NCI-H2227 treated with DMSO at 0.1 percent for 48 hours (cell line): ENCODE results near the gene IL1F10.
"Not testable (repeated sequence)": the region's sequence is repeated elsewhere in the genome, so short reads cannot be mapped to it uniquely, and the experiment has no call there.

Experiments used
- DNase-seq: peaks from one replicate; lab custom pipeline; 2025; lab: John Stamatoyannopoulos, UW

Gene IL1F10

GRCh38 chr2:113081488-113082210 lies 13.9 kb downstream of the IL1F10 start:
- no peak for DNase-seq

DNA sequence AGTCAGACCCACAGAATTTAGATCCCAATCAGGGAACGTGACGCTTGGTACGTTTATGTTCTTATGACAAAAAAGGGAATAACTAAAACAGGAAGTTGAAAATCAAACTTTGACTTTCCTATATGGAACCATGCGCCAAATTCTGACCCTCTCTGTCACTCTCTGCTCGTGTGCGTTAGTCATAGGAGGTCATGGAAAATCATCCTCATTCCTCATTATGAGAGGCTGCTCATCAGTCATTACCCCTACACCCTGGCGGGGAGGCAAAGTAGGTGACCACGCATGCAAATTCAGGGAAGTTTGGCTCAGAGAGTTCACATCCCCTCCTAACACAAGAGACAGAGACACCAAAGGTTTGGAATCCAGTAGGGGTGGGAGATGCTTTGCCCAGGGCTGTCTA lies 15.5 kb downstream of the IL1F10 start:
- DNase-seq, result no peak

DNA sequence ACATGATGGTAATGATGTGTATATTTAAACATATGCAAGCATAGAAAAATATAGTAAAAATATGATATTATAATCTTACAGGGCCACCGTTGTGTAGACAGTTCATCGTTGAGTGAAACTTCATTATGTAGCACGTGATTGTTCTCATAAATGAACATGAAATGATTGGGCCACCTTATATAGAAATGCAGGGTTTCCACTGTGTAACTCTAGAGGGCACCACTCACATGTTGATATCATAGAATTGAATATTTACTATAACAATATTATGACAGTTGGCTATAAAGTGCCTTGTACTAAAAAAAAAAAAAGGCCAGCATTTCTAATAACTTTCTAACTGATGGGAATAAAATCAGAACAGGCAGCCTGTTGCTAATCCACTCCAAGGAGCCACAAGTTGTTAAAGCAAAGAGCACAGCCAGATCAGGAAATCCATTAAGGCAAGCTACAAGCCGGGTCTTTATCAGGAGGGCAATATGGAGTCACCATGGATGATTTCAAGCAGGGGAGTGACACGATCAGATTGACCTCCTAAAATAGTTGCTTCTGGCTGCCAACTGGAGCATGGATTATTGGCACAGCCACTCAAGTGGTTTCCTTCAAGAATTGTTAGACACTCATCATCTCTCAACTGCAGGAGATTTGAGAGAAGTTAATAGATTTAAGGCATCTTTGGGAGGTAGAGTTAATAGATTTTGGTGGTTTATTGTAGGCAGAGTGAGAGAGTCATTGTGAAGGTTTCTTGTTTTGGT lies 16.7 kb downstream of the IL1F10 start:
- DNase-seq, result no peak

- no peak for DNase-seq
Measured at GRCh38 chr2:113085542-113085941, 17.8 kb downstream of the IL1F10 start.

GRCh38 chr2:113088213-113088992 lies 20.6 kb downstream of the IL1F10 start:
- DNase-seq, result no peak

DNA sequence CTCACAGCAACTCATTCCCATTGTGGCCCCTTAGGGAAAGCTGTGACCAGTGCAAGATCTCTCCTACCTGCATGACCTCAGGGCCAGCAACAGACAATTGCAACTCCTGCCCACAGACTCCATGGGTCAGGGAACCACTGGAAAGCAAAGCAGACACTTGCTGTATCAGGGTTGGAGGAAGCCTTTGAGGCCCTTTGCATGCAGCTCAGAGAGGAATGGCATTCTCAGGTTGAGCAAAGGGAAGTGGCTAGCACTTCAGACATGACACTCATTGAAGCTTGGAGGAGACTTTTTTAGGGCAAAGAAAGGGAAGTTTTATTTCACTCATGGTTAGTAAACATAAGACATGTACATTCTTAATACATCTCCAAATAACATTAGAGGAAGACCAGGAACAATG lies 22.1 kb downstream of the IL1F10 start:
- DNase-seq, result no peak

DNA sequence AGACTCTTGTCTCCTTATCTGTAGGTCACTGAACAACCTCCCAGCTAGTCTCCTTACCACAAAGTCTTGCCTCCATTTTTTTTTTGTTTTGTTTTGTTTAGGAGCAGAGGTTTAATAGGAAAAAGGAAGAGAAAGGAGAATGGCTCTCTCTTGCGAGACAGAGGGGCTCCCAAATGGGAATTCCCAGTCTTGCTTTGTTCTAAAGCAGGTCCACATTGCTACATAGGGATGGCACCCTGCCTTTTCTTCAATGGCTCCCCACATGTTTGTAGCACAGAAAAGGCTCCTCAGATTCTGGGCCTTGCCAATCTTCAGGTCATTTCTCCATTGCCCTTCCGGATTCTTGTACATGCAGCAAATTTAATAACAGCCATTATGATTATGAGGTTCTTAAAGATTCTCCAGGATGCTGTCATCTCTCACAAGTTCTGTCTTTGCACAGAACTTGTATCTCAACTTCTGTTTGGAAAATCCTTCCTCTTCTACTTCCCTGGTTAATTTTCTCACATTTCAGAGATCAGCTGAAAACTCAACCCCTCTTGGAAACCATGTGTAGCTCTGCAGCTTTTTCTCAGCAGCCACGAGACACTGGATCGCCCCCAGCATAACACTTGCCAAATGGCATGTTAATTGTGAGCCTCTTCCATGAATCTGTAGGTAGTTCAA lies 23.6 kb downstream of the IL1F10 start:
- DNase-seq, result no peak

DNA sequence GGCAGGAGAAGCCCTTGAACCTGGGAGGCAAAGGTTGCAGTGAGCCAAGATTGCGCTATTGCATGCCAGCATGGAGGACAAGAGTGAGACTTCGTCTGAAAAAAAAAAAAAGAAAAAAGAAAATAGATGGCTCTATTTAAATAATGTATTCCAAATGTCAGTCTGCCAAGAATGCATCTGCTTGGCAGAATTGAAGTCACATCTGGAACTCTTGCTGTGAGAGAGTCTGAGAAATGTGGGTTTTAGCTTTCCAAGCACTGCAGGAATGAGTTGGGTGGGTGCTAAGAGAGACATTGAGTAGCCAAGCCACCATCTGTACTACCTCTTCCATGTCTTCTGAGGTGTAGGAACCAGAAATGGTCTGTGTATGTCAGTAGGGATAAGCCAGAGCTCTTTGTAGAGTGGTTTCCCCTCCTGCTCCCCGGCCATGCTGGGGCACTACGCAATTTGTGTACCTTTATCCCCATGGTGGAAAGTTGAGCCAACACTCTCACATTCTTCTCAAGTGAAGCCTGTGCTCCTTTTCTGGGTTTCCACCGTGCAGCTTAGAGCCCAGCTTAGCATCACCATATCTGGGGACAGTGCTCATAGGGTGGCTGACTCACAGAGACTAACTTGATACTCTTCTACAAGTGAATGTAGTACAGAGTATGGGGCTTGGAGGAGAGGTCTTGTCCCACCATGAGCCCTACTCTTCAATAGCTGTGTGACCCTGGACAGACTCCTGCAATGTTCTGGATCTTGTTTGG lies 25.3 kb downstream of the IL1F10 start:
- no peak for DNase-seq

GRCh38 chr2:113093613-113093977 lies 25.8 kb downstream of the IL1F10 start:
- DNase-seq, result no peak

GRCh38 chr2:113096306-113096705 lies 28.5 kb downstream of the IL1F10 start:
- DNase-seq, result not testable (repeated sequence)

DNA sequence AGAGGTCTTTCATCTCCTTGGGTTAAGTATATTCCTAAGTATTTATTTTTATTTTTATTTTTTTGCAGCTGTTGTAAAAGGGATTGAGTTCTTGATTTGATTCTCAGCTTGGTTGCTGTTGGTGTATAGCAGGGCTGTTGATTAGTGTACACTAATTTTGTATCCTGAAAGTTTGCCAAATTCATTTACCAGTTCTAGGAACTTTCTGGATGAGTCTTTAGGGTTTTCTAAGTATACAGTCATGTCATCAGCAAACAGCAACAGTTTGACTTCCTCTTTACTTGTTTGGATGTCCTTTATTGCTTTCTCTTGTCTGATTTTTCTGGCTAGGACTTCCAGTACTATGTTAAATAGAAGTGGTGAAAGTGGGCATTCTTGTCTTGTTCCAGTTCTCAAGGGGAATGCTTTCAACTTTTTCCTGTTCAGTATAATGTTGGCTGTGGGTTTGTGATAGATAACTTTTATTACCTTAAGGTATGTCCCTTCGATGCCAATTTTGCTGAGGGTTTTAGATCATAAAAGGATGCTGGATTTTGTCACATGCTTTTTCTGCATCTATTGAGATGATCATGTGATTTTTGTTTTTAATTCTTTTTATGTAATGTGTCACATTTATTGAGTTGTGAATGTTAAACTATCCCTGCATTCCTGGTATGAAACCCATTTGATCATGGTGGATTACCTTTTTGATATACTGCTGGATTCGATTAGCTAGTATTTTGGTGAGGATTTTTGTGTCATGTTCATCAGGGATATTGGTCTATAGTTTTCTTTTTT lies 29.3 kb downstream of the IL1F10 start:
- not testable (repeated sequence) for DNase-seq

DNA sequence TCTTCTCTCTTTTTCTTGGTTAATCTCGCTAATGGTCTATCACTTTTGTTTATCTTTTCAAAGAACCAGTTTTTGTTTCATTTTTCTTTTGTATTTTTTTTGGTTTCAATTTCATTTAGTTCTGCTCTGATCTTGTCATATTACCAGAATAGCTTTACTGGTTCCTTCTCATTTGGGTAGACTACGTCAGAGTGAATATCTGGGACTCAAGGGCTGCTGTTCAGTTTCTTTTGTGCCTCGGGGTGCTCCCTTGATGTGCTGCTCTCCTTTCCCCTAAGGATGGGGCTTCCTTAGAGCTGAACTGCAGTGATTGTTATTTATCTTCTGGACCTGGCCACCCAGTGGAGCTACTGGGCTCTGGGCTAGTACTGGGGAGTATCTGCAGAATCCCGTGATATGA lies 30.3 kb downstream of the IL1F10 start:
- DNase-seq, result no peak

- DNase-seq, result no peak
Measured at GRCh38 chr2:113098532-113098931, 30.8 kb downstream of the IL1F10 start.

DNA sequence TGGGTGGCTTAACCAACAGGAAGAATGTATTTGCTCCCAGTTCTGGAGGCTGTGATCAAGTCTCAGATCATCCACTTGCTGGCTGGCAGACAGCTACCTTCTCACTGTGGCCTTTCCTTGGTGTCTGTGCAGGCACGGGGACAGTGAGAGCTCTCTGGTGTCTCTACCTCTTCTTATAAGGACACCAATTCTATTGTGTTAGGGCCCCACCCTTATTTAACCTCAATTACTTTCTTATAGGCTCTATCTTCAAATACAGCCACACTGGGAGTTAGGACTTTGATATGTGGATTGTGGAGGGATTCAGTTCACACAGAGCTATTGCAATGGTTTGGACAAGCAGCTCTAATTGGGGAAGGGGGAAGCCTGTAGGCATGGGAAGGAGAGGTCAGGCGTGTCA lies 34.4 kb downstream of the IL1F10 start:
- DNase-seq, result no peak

DNA sequence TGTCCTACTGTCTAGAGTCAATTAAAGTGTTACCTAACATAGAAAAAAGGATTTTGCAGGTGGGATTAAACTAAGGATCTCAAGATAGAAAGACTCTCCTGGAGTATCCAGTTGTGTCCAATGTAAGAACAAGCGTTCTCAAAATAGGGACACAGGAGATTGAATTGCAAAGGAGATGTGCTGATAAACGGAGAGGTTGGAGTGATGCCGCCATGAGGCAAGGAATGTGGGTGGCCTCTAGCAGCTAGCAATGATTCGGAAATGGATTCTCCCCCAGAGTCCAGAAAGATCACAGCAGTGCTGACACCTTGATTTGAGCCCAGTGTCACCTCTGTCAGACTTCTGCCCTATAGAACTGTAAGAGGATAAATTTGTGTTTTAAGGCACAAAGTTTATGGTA lies 35.5 kb downstream of the IL1F10 start:
- DNase-seq, result no peak

- no peak for DNase-seq
Measured at GRCh38 chr2:113104054-113104611, 36.4 kb downstream of the IL1F10 start.

DNA sequence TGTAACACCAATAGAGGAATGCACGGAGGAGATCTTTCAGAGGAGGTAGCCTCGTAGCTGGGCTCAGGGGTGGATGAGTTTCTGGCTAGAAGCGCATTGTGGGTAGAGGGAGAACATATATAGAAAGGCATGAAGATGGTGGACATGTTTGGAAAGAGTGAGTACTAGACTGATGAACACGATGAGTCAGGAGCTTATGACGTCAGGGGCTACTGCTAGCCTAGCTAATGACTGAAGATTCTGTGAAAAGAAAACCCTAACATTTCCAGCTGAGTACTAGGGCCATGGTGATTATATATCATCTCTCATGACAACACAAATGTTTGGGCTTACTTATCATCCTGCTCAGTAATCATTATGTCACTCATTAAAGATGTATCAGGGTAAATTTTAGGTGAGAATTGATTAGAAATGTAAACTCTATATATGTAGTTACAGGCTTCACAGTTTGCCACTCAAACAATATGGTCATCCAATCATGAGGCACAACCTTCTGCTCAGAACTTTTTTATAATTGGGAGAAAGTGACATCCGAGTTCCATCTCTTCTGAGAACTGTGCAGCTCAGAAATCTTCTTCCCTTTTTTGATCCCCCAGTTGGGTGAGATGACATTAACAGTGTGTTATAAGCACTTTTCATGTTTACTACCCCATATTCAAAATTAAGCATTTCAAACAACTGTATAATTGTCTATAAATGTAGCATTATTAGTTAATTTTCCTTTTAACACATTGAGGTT lies 37.4 kb downstream of the IL1F10 start:
- no peak for DNase-seq

DNA sequence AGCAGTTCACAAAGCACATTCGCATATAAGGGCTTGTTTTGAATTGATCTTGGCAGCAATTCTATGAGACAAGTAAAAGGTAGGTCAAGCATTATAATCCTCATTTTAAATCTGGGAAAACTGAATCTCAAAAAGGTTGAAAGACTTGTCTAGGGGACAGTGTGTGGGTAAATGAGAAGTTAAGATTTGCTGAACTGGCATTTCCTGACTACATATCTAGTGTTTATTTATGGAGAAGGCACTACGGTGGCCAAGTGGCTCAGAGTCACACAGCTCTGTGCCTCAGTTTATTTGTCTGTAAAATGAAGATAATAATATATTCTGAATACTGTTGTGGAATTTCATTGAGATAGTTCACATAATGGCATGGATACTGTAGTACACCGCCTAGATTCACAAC lies 43.4 kb downstream of the IL1F10 start:
- DNase-seq, result no peak

- DNase-seq, result no peak
Measured at GRCh38 chr2:113111823-113112287, 44.1 kb downstream of the IL1F10 start.

GRCh38 chr2:113112441-113112840 lies 44.7 kb downstream of the IL1F10 start:
- DNase-seq, result no peak
